ENCODE data around the gene MGAT5B.

The MGAT5B gene

GRCh38 chr17:76880268-76880667 is 12.1 kb downstream of the MGAT5B start:
- Histone ChIP-seq H3K4me3 (ENCODE audit: low read depth, low read length) (no peak overlapping the region), H3K36me3 (peaks cover 5% of the 10 kb centered on the region), H3K27me3 (no peaks in the 10 kb centered on the region), H3K9me3 (no peaks in the 10 kb centered on the region), H3K4me1 (peaks cover 5% of the 10 kb centered on the region; the same call in 1 of the 2 replicates)
- no peak for DNase-seq
- no peak for TF ChIP-seq CTCF (IDR thresholded peaks at IDR 0.05; ENCODE audit: low read depth, low read length)

- TF ChIP-seq CTCF (IDR thresholded peaks at IDR 0.05; ENCODE audit: low read depth, low read length), result no peak
- Histone ChIP-seq H3K27me3 (no peaks in the 10 kb centered on the region), H3K4me1 (peaks cover 10% of the 10 kb centered on the region), H3K4me3 (ENCODE audit: low read depth, low read length) (no peak overlapping the region), H3K36me3 (peaks cover 5% of the 10 kb centered on the region; the same call in 1 of the 2 replicates), H3K9me3 (no peaks in the 10 kb centered on the region)
- DNase-seq, result no peak
Measured at GRCh38 chr17:76880971-76881370, 12.8 kb downstream of the MGAT5B start.

GRCh38 chr17:76881408-76881807 is 13.2 kb downstream of the MGAT5B start:
- no peak for TF ChIP-seq CTCF (IDR thresholded peaks at IDR 0.05; ENCODE audit: low read depth, low read length)
- Histone ChIP-seq H3K4me1 (peaks cover 10% of the 10 kb centered on the region), H3K9me3 (no peaks in the 10 kb centered on the region), H3K27me3 (no peaks in the 10 kb centered on the region), H3K4me3 (ENCODE audit: low read depth, low read length) (no peak overlapping the region), H3K36me3 (peaks cover 5% of the 10 kb centered on the region; the same call in 1 of the 2 replicates)
- DNase-seq, result no peak

- Histone ChIP-seq H3K27me3 (no peaks in the 10 kb centered on the region), H3K36me3 (peaks cover 5% of the 10 kb centered on the region; the same call in 1 of the 2 replicates), H3K4me3 (ENCODE audit: low read depth, low read length) (no peak overlapping the region), H3K4me1 (peaks cover 10% of the 10 kb centered on the region), H3K9me3 (no peaks in the 10 kb centered on the region)
- TF ChIP-seq CTCF (IDR thresholded peaks at IDR 0.05; ENCODE audit: low read depth, low read length), result no peak
- DNase-seq, result no peak
Measured at GRCh38 chr17:76881966-76882365, 13.8 kb downstream of the MGAT5B start.

- no peak for DNase-seq
- TF ChIP-seq CTCF (IDR thresholded peaks at IDR 0.05; ENCODE audit: low read depth, low read length), result no peak
- H3K36me3 ChIP-seq, result peaks cover 5% of the 10 kb centered on the region; the same call in 1 of the 2 replicates
Measured at GRCh38 chr17:76883744-76884525, 15.7 kb downstream of the MGAT5B start.

More at GRCh38 chr17:76883744-76884525, 15.7 kb downstream of the MGAT5B start:
- H3K4me3 ChIP-seq (ENCODE audit: low read depth, low read length), result no peak overlapping the region
- H3K4me1 ChIP-seq, result peaks cover 10% of the 10 kb centered on the region
- H3K9me3 ChIP-seq, result no peaks in the 10 kb centered on the region
- no peaks in the 10 kb centered on the region for H3K27me3 ChIP-seq

All from BE2C (cell line).